ENCODE data around the gene CAST.
"Not testable (repeated sequence)": the region's sequence is repeated elsewhere in the genome, so short reads cannot be mapped to it uniquely, and the experiment has no call there.

CAST gene, protein sequence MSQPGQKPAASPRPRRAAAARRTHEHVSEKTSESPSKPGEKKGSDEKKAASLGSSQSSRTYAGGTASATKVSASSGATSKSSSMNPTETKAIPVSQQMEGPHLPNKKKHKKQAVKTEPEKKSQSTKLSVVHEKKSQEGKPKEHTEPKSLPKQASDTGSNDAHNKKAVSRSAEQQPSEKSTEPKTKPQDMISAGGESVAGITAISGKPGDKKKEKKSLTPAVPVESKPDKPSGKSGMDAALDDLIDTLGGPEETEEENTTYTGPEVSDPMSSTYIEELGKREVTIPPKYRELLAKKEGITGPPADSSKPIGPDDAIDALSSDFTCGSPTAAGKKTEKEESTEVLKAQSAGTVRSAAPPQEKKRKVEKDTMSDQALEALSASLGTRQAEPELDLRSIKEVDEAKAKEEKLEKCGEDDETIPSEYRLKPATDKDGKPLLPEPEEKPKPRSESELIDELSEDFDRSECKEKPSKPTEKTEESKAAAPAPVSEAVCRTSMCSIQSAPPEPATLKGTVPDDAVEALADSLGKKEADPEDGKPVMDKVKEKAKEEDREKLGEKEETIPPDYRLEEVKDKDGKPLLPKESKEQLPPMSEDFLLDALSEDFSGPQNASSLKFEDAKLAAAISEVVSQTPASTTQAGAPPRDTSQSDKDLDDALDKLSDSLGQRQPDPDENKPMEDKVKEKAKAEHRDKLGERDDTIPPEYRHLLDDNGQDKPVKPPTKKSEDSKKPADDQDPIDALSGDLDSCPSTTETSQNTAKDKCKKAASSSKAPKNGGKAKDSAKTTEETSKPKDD

DNA sequence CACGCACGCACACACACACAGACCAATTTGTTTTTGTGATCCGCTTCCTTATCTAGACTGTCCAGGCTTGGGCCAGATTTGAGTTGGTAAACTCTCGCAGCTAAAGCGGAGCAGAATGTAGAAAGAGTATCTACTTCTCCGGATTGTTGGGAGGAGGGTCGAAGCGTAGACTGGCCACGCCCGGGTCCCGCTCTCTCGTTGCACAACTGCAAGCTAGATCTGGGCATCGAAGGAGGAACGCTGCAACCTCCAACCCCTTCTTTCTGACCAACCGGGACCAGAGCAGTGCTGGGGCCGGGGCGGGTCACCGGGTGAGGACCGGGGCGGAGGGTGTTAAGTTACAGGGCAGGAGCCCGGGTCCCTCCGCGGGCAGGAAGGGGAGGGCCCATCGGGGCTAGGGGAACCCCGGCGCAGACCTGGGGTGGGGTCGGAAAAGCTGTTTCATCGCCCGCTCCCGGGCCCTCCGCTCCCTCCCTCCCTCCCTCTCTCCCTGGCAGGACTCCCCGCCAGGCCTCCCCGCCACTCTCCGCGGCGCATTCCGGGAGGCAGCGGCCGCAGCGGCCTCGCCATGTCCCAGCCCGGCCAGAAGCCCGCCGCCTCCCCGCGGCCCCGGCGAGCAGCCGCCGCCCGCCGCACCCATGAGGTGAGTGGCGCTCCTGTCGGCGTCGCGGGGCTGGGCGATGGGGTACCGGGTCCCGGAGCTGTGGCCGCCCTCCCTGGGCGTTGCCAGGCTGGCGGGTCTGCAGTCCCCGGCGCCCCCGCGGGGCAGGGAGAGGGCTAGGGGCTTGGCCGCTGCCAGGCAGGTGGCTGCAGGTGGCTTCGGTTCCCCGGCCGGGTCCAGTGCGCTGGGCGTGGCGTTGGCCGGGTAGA is at the start of gene CAST:
Gene CAST (plus strand): TSS at position 522 of the 870 bp plus-strand sequence. CDS start 47 bp downstream, at position 569.
- peak; percentile 97 for DNase-seq

DNA sequence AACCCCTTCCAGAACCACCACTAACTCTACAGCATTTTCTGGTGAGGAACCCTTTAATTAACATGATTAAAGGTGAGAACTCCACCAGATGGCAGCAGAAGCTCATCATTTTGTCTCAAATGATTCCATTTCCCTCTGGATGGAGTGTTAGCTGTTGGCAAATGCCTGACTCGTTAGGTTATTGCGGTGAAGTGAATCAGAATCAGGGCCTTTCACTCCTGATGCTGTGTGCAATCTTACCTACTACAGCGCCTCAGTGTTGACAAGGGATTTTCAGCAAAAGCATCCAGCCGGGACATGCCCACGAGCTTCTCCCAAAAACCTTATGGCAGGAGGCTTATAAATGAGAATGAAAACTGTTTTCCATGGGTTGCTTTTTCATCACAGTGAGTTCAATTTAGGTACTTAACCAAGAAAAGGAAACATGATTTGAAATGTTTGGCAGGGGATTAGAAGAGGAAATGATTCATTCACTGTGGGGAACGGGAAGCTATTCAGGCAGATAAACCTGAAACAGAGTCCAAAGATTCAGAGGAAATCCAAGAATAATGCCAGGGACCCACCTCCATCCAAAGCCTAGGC is 48.0 kb upstream of the CAST start:
- peak; percentile 86 for DNase-seq

DNA sequence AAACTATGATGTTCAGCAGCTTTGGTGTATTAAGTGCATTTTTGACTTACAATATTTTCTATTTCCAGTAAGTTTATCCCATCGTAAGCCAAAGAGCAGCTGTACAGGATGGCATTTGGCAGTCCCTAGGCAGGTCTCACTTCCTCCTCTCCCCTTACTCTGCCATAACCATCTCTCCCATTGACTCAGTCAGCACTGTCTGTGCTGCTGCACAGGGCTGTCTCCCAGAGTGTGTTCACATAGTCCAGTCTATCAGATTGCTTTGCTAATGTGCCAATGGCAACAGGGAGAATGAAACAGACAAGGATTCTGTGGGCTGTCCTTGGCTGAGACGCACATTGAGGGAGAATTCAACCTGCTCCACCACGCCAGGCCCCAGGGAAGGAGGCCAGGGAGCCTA is 47.0 kb upstream of the CAST start:
- DNase-seq = peak; percentile 40

DNA sequence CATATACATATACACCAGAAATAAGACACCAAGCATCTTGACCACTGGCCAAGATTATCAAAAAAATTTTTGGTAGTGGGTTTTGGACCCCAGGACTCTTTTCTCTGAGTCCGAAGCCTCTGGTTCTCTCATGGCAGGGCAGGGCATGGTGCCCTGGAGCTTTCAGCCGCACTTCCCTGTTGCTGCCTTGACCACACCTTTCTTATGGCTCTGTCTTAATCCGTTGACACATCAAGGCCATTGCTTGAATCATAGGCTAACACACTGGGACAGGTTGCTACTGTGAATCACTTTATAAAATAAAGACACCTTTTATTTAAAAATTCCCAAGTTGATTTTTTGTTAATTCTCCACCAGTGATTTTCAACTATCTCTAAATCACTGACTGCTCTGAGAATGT is 45.4 kb upstream of the CAST start:
- no peak for DNase-seq

DNA sequence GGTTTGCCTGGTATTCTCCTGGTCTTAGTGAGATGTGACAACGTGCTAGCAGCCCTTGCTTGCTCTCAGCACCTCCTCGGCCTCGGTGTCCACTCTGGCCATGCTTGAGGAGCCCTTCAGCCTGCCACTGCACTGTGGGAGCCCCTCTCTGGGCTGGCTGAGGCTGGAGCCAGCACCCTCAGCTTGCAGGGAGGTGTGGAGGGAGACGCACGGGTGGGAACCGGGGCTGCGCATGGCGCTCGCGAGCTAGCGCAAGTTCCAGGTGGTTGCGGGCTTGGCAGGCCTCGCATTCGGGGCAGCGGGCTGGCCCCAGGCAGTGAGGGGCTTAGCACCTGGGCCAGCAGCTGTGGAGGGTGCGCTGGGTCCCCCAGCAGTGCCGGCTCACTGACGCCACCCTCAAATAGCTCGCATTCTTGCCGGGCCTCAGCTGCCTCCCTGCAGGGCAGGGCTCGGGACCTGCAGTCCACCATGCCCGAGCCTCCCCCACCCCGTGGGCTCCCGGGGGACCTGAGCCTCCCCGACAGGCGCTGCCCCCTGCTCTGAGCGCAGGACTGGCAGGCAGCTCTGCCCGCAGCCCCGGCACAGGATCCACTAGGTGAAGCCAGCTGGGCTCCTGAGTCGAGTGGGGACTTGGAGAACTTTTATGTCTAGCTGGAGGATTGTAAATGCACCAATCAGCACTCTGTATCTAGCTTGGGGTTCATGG is 43.7 kb upstream of the CAST start:
- not testable (repeated sequence) for DNase-seq

DNA sequence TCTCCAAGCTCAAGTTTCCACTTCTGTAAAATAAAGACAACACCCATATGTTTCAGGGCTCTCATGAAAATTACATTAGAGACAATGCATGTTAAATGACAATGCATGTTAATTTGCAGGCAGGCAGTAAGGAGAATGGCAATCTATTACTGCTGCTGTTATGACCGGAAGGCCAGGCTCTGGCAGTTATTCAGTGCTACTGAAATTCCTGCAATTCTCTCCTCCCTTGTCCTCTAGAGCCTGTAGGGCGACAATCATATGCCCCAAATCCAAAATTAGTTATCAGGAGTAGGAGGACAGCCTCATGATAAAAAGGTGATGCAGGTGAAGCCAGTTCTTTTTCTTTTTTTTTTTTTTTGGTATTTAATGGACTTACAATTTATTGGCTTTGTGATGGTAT is 42.2 kb upstream of the CAST start:
- no peak for DNase-seq

DNA sequence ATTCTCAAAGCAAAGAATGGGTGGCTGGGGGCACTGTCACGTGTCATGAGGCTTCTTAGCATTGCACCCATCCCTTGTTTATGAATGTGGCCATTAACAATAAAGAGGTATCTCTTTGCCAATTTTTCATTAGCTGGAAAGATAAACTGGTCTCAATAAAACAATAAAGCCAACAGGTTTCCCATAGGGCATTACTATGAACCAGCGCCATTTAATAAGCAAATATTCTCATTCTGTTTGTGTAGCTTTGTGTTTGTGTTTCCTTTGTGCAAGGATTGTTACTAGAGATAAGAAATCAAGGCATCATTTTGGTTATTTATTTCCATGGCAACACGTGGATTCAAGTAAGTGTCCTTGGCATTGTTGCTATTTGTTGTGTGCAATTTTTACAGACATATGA is 37.6 kb upstream of the CAST start:
- DNase-seq = no peak

DNA sequence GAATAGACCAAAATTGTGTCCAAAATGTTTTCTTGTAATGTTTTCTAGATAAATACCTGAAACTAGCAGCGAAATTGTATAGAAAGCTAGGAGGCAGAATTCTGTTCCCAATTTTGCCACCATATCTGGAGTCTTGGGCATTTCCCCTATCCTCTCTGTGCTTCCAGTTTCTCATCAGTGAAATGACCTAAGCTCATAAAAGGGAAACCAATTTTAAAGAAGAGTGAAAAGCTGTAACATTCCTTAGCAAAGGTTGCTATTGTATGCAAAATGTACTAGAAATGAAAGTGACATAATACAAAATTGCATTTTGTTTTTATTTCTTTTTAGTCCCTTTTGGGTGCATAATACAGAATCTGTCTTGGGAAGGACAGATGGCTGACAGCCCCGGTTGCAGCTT is 36.8 kb upstream of the CAST start:
- peak; percentile 76 for DNase-seq

DNA sequence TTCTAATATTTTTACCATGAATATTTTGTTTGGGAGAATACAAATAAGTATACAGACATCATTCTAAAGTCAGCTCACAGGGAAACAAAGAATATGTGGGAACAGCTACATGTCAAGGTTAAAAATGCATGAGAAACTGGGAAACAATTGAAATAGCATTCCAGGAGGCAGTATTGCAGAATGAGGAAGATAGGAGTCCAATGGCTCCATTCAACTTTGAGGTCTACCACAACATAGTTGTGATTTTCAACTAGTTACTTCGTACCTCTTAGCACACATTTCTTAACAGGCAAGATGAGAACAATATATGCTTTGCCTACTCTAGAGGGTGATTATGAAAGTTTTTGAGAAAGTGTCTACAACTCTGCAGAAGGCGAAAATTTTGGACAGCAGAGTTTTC is 35.2 kb upstream of the CAST start:
- no peak for DNase-seq

DNA sequence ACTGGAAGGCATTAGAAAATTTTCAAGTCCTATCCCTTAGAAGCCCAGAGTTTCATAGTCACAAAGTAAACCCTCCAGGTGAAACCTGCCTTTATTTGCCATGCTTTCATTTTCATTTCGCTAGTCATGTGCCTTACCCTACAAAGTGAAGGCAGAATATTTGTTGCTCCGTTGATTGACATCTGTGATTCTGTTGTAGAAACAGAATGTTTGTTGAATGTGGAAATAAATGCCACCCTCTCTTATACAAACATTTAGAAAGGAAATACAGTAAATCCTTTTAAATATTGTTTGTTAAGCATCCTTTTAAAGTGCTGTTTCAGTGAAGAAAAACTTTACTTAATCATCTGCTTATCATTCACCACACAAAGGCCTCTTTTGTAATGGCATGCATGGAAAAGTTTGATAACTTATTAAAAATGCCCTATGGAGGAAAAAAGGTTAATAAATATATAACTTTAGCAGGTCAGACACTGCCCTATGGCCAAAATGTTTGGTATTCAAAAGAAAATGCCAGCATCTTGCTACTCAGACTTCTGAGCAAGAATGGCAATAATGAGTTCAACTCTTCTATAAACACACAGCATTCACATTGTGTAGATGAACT is 34.3 kb upstream of the CAST start:
- DNase-seq = no peak

DNA sequence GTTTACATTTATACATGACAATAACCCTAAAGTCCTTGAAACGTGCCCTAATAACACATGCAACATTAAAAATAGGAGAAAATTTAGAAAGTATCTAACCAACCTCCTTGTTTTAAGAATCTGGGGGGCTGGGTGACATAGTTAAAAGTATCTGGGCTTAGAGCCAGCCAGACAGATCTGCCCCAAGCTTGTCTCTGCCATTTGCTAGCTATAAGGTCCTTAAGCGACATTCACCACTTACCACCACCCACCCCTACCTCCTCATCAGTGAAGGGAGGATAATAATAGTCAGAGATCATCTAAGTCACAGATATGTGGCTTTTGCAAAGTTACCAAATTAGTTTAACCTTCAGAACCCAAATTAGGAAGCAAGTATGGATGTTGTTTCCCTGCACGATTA is 33.8 kb upstream of the CAST start:
- DNase-seq = no peak

DNA sequence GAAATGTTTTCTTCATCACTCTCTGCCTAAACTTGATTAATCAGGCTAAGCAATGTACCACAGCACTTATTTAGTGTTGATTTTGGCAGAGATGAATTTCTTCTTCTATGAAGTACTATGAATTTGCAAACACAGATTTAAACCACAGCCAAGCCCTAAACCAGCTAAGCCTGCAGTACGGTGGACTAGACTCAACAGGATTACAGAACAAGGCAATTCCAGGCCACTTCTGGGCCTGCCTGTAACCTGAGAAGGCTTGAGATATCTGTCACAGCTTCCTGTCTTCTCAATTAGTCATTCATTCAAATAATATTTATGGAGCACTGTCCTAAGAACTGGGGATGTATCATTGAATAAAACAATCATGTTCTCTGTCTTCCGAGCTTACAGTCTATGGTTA is 32.4 kb upstream of the CAST start:
- DNase-seq = no peak

DNA sequence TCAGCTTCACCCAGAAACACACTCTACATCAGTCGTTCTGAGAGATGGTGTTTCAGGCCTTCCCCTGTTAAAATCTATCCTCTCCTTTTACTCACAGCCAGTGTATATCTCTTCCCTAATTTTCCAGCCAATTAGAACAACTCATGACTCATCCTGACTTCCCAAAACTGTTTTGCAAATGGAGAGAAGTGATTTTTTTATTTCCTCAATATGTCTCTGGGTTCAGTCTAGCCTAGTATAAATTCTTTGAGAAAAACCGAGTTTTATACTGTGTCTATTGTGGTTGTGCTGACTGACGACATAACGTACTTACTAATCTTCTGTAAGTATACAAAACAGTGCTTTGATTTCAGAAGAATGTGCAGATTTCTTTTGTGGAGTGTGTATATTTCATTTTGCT is 28.4 kb upstream of the CAST start:
- peak; percentile 74 for DNase-seq

DNA sequence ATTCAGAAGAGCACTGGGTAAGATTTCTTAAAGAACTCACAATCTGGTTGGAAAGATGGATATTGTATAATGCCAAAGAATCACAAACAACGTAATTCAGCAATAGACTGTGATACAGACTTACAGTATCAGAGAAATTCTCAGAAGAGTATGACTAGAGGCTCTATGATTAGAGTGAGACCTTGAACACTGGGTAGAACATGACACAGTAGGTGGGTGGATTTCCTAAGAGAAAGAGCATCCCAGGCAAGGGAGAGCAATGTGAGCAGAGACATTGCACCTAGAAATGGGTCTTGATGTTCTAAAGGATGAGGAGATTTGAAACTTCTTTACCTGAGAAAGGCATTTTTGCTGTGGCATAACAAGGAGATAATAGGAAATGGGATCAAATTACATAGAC is 27.3 kb upstream of the CAST start:
- peak; percentile 51 for DNase-seq

DNA sequence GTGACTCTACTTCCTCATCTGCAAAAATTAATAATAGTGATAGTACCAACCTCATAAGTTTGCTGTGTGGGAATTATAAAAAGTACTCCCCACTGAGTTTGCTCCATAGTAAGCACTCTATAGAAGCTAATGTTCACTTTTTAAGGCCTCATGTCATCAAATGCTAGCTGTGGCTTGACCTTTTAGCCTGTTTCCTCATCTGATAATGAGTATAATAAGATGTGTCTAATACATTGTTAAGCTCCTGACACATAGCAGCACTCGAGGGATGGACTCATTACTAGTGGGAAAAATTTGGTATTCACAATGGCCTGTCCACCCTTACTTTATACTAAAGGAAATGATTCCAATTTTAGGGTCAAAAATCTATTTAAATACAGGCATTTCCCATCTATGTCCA is 26.1 kb upstream of the CAST start:
- DNase-seq = peak; percentile 77

DNA sequence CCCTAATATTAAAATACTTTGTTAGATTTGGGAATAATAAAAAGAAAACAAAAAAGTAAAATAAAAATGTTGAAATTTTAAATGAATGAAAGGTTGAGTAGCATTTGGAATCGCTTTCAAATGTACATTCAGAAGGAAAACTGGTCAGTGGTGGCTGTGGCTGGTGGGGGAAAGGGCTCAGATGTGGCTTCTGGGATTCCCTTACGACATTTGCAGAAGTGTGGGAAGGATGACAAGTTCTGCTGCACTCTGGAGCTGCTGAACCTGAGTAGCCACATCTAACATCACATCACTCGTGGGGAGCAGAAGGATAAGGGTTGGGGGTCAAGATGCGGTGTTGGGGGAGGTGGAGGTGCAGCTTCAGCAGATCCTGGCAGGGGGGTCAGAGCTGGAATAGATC is 25.6 kb upstream of the CAST start:
- peak; percentile 73 for DNase-seq

DNA sequence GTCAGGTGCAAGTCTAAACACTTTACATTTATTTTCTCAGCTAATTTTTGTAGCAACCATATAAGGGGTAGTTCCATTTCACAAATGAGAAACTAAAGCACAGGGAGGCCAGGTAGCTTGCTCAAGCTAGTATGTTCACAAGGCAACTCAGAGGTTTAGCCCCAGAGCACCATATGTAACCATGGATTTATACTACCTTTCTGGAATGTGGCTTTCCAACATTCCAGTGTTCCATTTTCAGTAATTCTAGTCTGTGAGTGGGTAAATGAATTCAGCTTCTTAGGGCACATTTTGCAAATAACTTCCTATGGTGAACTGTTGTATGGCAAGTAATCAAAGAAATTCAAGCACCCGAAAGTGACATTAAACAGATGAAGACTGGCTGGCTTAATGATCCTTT is 25.0 kb upstream of the CAST start:
- no peak for DNase-seq

DNA sequence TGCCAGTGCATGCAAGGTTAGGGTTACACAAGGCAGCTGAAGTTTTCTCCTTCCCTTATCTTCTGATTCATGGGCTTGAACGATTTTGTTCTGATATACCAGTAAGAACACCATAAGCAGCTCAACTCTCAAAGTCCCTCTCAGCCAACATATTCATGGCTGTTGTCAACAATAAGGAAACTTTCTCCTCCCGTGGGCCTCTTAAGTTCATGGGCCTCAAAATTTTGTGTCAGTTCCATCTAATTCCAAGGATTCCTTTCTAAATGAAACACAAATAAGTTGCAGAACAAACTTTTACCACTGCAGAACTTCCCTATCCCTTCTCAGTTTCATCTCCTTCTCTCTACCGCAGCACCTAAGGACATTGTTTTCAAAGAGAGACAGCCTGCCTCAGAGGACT is 23.6 kb upstream of the CAST start:
- DNase-seq = no peak

DNA sequence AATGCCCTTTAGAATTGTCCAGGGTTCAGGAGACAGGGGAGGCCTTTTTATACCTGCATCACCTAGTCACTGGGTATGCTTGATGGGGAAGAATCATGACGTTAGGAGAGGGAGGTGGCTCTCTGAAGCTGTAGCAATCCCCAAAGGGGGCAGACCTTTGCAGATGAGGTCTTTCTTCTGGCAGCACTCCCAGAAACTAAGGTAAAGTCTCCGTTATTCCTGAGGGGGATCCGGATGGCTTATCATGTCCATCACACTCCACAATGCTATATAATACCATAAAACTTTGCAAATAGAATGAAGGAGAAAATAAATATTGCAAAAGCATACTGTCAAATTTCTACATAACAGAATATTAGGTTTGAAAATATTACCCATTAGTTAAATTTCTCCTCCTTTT is 21.5 kb upstream of the CAST start:
- DNase-seq = no peak

DNA sequence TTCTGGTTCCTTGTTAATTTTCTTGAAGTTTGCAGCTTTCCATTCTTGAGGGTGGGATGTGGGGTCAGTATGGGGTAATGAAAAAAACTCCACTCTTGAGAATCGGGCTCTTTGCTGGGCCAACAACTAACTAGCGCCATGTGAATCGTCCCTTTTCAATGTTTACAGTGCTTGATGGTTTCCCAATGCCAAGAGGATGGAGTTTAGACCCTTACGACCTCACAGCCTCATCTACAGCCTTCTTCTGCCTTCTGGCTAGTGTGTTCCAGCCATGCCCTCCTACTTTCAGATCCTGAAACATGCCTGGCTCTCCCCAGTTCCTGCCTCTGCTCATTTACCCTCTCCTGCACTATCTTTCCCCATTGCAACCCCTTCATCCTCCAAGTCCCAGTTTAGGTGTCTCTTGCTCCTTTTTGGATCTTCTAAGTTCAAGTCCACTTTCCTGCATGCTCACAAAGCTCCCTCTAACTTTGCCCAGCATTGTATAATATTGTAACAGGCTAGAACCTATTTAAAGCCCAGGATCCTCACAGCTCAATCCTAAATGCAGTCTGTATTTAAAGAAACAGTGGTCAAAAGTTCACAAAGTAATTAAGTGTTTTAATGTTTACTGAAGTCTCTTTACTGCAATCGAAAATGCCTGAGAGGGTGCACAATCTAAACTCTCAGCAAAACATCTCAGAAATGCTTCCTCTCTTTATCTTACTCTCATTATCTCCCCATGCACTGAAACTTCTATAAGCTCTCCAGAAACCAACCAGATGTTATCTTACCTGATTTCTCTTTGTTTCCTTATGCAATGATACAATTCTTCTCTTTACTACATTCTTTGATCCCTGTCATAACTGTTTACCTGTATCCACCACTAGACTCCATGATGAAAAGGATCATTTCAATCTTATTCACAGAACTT is 20.6 kb upstream of the CAST start:
- DNase-seq = no peak

DNA sequence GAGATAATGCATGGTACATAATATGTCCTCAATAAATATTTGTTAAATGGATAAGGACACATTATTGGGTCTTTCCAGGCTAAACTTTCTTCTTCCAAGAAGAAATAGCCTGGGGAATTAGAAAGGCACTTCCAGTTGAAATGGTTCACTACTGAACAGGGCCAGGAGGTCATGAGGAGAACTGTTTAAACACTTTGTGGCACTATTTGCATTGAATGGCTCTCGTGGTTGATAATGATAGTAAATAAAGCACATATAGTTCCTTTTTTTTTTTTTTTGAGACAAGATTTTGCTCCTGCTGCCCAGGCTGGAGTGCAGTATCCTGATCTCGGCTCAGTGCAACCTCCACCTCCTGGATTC is 19.9 kb upstream of the CAST start:
- no peak for DNase-seq

Measured in suppressor macrophage treated with lipopolysaccharide for 4 hours (primary cell).